ENCODE data around the gene POLA1.
A peak's percentile ranks its signal among the peaks of the same experiment; 100 is the strongest.

Gene POLA1

DNA sequence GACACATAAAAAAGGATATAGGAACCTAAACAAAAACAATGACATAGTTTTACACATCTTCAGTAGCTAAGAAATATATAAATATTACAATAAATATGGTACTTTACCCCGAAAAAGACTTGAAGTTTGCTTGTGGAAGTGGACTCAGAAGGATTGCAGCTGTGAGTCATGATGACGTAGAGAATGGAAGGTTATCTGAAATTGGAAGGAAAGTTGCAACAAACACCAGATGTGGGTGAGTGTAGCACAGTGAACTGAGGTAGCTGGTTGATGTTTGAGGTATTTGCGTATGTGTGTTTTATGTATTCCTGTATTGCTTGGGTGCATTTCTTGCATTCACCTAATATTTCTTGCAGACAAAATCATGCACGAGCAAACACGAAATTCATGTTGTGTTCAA is 209.1 kb downstream of the POLA1 start:
- no peak overlapping the region for H3K4me3 ChIP-seq (ENCODE audit: low read depth, low read length)

DNA sequence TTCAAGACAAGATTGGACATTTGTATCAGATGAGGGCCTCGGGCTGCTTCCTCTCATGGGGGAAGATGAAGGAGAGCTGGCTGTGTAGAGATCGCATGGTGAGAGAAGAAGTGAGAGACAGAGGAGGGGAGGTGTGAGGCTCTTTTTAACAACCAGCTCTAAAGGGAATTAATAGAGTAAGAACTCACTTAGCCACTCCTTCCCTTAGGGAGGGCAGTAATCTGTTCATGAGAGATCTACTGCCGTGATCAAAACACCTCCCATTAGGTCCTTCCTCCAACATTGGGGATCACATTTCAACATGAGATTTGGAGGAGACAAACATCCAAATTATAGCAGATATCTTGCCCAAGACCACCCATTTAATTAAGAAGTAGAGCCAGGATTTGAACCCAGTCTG is 225.0 kb downstream of the POLA1 start:
- H3K36me3 ChIP-seq: no peaks in the 10 kb centered on the region
- H3K4me1 ChIP-seq: no peaks in the 10 kb centered on the region
- no peak for TF ChIP-seq CTCF (IDR thresholded peaks at IDR 0.05; ENCODE audit: low read depth, low read length)
- H3K9me3 ChIP-seq: no peaks in the 10 kb centered on the region
- H3K27me3 ChIP-seq: no peaks in the 10 kb centered on the region
- DNase-seq: no peak
- H3K4me3 ChIP-seq (ENCODE audit: low read depth, low read length): no peak overlapping the region

More for the DNA sequence above, 209.1 kb downstream of the POLA1 start:
- no peaks in the 10 kb centered on the region for H3K4me1 ChIP-seq
- no peak for TF ChIP-seq CTCF (IDR thresholded peaks at IDR 0.05; ENCODE audit: low read depth, low read length)
- H3K27me3 ChIP-seq: no peaks in the 10 kb centered on the region
- H3K36me3 ChIP-seq: no peaks in the 10 kb centered on the region
- H3K9me3 ChIP-seq: no peaks in the 10 kb centered on the region
- no peak for DNase-seq

DNA sequence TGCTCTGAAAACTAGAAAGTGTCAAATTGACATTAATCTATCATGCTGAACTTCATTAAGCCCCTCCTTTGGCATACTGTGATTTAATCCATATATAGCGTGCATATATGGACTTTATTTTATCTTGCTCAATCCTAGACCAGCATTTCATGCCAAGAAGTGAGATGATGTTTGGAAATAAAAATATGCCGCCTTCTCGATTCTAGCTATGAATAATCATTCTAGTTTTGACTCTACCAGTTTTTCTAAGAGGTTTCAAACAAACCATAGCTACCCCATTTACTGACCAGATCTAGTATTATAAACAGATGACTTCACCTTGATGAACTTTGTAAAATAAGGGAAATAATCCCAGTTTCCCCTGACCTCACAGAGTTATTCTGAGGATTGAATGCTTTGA is 227.1 kb downstream of the POLA1 start:
- Histone ChIP-seq H3K4me3 (ENCODE audit: low read depth, low read length) (no peak overlapping the region), H3K4me1 (no peaks in the 10 kb centered on the region), H3K36me3 (no peaks in the 10 kb centered on the region), H3K27me3 (no peaks in the 10 kb centered on the region), H3K9me3 (no peaks in the 10 kb centered on the region)
- no peak for TF ChIP-seq CTCF (IDR thresholded peaks at IDR 0.05; ENCODE audit: low read depth, low read length)
- DNase-seq: no peak

DNA sequence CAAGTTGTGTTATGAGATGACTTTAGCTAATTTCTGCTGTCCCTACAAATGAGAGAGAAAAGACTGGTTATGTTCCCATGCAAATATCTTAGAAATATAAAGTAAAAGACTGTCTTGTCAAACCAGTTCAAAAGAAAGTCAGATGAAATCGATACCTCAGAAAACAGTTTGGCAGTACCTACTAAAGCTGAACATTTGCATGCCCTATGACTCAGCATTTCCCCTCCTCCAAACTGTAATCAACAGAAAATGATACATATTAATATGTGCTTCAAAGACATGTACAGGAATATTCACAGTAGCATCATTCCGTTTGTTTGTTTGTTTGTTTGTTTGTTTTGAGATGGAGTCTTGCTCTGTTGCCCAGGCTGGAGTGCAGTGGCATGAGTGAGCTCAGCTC is 231.7 kb downstream of the POLA1 start:
- Histone ChIP-seq H3K27me3 (no peaks in the 10 kb centered on the region), H3K4me1 (no peaks in the 10 kb centered on the region), H3K36me3 (no peaks in the 10 kb centered on the region), H3K9me3 (no peaks in the 10 kb centered on the region), H3K4me3 (ENCODE audit: low read depth, low read length) (no peak overlapping the region)
- TF ChIP-seq CTCF (IDR thresholded peaks at IDR 0.05; ENCODE audit: low read depth, low read length): no peak
- DNase-seq: no peak

GRCh38 chrX:24927372-24927771 is 233.7 kb downstream of the POLA1 start:
- H3K4me3 ChIP-seq (ENCODE audit: low read depth, low read length): no peak overlapping the region
- no peak for DNase-seq
- H3K27me3 ChIP-seq: no peaks in the 10 kb centered on the region
- no peak for TF ChIP-seq CTCF (IDR thresholded peaks at IDR 0.05; ENCODE audit: low read depth, low read length)
- H3K4me1 ChIP-seq: no peaks in the 10 kb centered on the region
- H3K36me3 ChIP-seq: no peaks in the 10 kb centered on the region
- no peaks in the 10 kb centered on the region for H3K9me3 ChIP-seq

DNA sequence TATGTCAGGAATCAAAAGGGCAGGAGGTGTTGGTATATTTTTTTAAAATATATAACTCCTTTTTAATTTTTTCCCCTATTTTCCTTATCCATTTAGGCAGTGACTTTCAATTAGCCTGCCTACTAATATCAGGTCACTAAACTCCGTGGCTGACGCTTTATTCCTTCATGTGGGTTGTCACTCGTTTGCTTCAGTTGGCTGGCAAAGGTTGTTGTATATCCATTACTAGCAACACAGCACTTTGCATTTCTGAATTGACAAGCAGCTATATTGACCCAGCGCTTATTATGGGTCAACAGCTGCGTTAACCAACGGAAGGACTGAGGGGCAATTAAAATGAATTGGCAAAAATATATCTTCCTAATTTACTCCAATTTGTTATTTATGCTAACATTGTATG is 234.4 kb downstream of the POLA1 start:
- H3K9me3 ChIP-seq: no peaks in the 10 kb centered on the region
- no peak for TF ChIP-seq CTCF (IDR thresholded peaks at IDR 0.05; ENCODE audit: low read depth, low read length)
- no peaks in the 10 kb centered on the region for H3K36me3 ChIP-seq
- DNase-seq: peak; percentile 4
- no peaks in the 10 kb centered on the region for H3K27me3 ChIP-seq
- no peaks in the 10 kb centered on the region for H3K4me1 ChIP-seq
- no peak overlapping the region for H3K4me3 ChIP-seq (ENCODE audit: low read depth, low read length)

Measured in BE2C (cell line).